ENCODE data around the gene CPNE7. TPM values are rescaled to one million over a fixed set of nuclear protein-coding genes. Genes with fewer than 3 reads are reported as not detected.

Gene CPNE7
- total and polyA plus RNA-seq, 2 donors (not counting 1 experiment from before 2014, with no cell fraction given) = 10.2 to 53.0 TPM

- no peak within 1 kb of the TSS for H2AFZ ChIP-seq (ENCODE audit: low read length)
- peaks cover 34% of the 10 kb centered on the region for H3K36me3 ChIP-seq (ENCODE audit: control insufficient read depth, insufficient read depth, low read length)
- peak; percentile 95 to 96 for DNase-seq (ENCODE audit: low read depth in 2 of 2)
- no peaks in the 10 kb centered on the region for H3K27me3 ChIP-seq (ENCODE audit: control insufficient read depth, insufficient read depth, low read length)
- peaks cover 31% of the 10 kb centered on the region for H3K79me2 ChIP-seq (ENCODE audit: control insufficient read depth, insufficient read depth, low read length)
- peaks cover 3% of the 10 kb centered on the region for H4K20me1 ChIP-seq (ENCODE audit: control insufficient read depth, extremely low read depth, insufficient read depth, low read length)
- TF ChIP-seq CTCF (conservative IDR thresholded peaks at IDR 0.05 in 1 of 2, IDR thresholded peaks at IDR 0.05 in 1 of 2; ENCODE audit: low read depth in 1 of 2, low read length in 2 of 2) (no peak), EZH2 (IDR thresholded peaks at IDR 0.05; ENCODE audit: low read length, missing control alignments) (no peak)
- H3K4me1 ChIP-seq (ENCODE audit: control insufficient read depth, extremely low read depth, insufficient read depth, low read length) = peaks cover 22% of the 10 kb centered on the region
- peak within 1 kb of the TSS; percentile 87 for H3K9ac ChIP-seq (ENCODE audit: insufficient read depth, low read length)
- no peaks in the 10 kb centered on the region for H3K9me3 ChIP-seq (ENCODE audit: control insufficient read depth, insufficient read depth, low read depth, low read length)
- H3K4me3 ChIP-seq (replicated peaks in 1 of 4; ENCODE audit: control extremely low read depth in 1 of 4, insufficient read depth in 1 of 4, low read depth in 3 of 4, low read length in 4 of 4) = peak within 1 kb of the TSS; percentile 59 to 93 (median 86)
- peak within 1 kb of the TSS; percentile 64 for H3K4me2 ChIP-seq (ENCODE audit: extremely low read depth, insufficient read depth, low read length)
- H3K27ac ChIP-seq (ENCODE audit: insufficient read depth, low read length) = peak within 1 kb of the TSS; percentile 92
Observed at GRCh38 chr16:89560378-89561141, 15.0 kb upstream of the CPNE7 start, which contains the start of gene RPL13. Gene RPL13, plus strand, starts transcription at chr16:89560682. Its CDS starts 278 bp downstream, at chr16:89560960.

- Histone ChIP-seq H3K36me3 (ENCODE audit: control insufficient read depth, insufficient read depth, low read length) (peaks cover 30% of the 10 kb centered on the region), H3K4me2 (ENCODE audit: extremely low read depth, insufficient read depth, low read length) (peak overlapping the region; percentile 64), H3K4me3 (replicated peaks in 1 of 4; ENCODE audit: control extremely low read depth in 1 of 4, insufficient read depth in 1 of 4, low read depth in 3 of 4, low read length in 4 of 4) (peak overlapping the region; percentile 59 to 93 (median 86)), H3K4me1 (ENCODE audit: control insufficient read depth, extremely low read depth, insufficient read depth, low read length) (peaks cover 26% of the 10 kb centered on the region), H3K9ac (ENCODE audit: insufficient read depth, low read length) (peak overlapping the region; percentile 87), H3K9me3 (ENCODE audit: control insufficient read depth, insufficient read depth, low read depth, low read length) (no peaks in the 10 kb centered on the region), H3K27me3 (ENCODE audit: control insufficient read depth, insufficient read depth, low read length) (no peaks in the 10 kb centered on the region), H2AFZ (ENCODE audit: low read length) (no peak overlapping the region), H4K20me1 (ENCODE audit: control insufficient read depth, extremely low read depth, insufficient read depth, low read length) (peaks cover 3% of the 10 kb centered on the region), H3K27ac (ENCODE audit: insufficient read depth, low read length) (peak overlapping the region; percentile 92), H3K79me2 (ENCODE audit: control insufficient read depth, insufficient read depth, low read length) (peaks cover 31% of the 10 kb centered on the region)
- DNase-seq (ENCODE audit: low read depth in 2 of 2) = peak in 1 of 2 donors; percentile 25
- TF ChIP-seq CTCF (conservative IDR thresholded peaks at IDR 0.05 in 1 of 2, IDR thresholded peaks at IDR 0.05 in 1 of 2; ENCODE audit: low read depth in 1 of 2, low read length in 2 of 2) = no peak
- no peak for TF ChIP-seq EZH2 (IDR thresholded peaks at IDR 0.05; ENCODE audit: low read length, missing control alignments)
Observed at GRCh38 chr16:89561142-89561883, 14.2 kb upstream of the CPNE7 start.
